Astrocyte of the cerebellum (primary cell): Measurements from ENCODE around the gene SORCS3.

Experiments
- DNase-seq: peaks from one replicate; pipeline ENCODE4 v3.0.0-alpha.2; 2011; ENCODE audit warnings: low read depth
- H3K4me3 ChIP-seq: 2 replicates; pipeline ENCODE4 v1.5.1; 2011; ENCODE audit warnings: mild to moderate bottlenecking, low read depth, low read length, moderate library complexity
- in situ Hi-C: cut with HindIII; loops from 2 replicates; pipeline ENCODE4 v1.10.0; 2017; ENCODE audit warnings: low sequenced_read_pairs
- TF ChIP-seq, protein P1 (sequence below): IDR thresholded peaks from 2 replicates; pipeline ENCODE4 v1.5.1; 2012; ENCODE audit warnings: low read length, low read depth, moderate library complexity, mild to moderate bottlenecking; ENCODE audit errors: missing control alignments

The SORCS3 gene

DNA sequence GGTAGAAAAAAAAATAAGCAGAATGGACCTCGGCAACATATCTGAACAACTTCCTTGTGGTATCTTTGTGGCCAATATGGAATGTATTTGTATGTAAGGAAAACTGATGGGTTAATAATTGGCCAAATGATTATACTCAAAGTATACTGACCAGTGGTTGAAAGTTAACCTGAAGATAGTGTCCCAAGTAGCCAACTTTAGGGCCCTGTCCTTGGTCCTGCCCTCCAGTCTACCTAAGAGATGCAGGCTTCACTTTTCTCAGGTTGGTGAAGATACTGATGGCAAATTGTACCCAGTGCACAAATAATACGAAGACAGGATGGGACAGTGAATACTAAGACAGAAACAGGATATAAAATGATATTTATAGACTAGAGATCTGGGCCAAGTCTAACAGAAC lies 109.2 kb downstream of the SORCS3 start:
- in situ Hi-C loops = no loop called here
- no peak overlapping the region for H3K4me3 ChIP-seq
- TF ChIP-seq, protein P1, sequence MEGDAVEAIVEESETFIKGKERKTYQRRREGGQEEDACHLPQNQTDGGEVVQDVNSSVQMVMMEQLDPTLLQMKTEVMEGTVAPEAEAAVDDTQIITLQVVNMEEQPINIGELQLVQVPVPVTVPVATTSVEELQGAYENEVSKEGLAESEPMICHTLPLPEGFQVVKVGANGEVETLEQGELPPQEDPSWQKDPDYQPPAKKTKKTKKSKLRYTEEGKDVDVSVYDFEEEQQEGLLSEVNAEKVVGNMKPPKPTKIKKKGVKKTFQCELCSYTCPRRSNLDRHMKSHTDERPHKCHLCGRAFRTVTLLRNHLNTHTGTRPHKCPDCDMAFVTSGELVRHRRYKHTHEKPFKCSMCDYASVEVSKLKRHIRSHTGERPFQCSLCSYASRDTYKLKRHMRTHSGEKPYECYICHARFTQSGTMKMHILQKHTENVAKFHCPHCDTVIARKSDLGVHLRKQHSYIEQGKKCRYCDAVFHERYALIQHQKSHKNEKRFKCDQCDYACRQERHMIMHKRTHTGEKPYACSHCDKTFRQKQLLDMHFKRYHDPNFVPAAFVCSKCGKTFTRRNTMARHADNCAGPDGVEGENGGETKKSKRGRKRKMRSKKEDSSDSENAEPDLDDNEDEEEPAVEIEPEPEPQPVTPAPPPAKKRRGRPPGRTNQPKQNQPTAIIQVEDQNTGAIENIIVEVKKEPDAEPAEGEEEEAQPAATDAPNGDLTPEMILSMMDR = no peak
- no peak for DNase-seq

DNA sequence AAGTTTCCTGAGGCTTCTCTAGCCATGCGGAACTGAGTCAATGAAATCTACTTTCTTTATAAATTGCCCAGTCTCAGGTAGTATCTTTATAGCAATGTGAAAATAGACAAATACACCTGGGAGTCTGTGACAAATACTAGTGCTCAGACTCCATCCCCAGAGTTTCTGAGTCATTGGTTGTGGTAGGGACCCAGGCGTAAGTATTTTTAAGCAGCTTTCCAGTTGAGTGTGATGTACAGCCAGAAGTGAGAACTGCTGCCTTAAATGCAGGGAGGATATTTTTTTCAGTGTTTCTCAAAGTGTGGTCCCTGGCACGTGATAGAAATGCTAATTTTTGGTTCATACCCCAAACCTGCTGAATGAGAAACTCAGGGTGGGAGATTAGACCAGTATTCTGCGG lies 121.7 kb downstream of the SORCS3 start:
- in situ Hi-C loops = no loop called here
- no peak for DNase-seq
- TF ChIP-seq, protein P1 = no peak
- no peak overlapping the region for H3K4me3 ChIP-seq

DNA sequence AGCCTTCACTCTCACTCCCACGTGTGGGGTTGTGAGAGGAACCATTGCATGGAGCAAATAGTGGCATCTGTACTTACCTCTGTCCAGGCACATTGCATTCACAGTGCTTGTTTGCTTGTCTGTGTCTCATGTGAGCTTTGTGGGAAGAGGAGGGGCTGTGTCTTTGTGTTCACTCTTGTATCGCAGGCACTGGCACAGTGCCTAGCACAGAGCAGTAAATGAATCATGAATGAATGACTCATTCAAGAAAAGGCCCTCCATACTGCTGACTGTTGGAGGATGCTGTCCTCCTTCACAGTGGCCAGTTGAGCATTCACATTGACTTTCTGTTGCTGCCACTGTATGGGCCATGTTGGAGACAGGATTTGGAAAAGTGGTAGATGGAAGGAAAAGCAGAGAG lies 125.3 kb downstream of the SORCS3 start:
- H3K4me3 ChIP-seq = no peak overlapping the region
- peak; percentile 15 for DNase-seq
- TF ChIP-seq, protein P1 = no peak
- in situ Hi-C loops = no loop called here

DNA sequence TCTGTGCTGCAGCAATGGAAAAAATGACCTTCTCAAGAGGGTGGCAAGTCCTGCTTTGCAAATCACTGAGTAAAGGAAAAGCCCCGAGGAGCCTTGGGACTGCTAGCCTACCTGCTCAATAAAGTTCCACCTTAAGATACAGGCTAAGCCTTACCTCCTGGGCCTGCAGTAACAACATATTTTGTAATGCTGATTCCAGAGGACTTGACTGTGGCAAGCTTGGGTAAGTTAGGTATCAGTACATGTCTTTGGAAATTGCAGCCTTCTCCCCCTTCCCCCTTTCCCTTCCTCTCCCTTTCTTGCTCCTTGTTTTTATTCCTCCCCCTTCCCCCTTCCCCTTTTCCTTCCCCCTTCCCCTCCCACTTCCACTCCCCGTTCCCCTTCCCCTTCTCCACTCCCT lies 126.2 kb downstream of the SORCS3 start:
- TF ChIP-seq, protein P1 = no peak
- DNase-seq = no peak
- in situ Hi-C loops = no loop called here
- H3K4me3 ChIP-seq = no peak overlapping the region

DNA sequence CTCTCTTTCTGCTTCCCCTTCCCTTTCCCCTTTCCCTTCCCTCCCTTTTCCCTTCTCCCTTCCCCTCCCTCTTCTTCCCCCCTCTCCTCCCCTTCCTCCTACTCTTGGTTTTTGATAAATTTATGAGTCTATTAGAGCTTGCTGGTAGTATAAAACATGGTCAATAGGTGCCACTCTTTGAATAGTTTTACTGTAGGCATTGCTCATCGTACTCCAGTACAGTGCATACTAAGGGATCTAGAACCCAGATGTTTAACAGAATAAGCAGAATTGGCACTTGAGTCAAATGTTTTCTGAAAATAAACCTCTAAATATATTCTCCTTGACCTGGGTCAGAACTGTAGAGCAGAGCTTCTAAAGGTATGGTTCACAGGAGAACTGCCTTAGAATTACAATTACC lies 126.7 kb downstream of the SORCS3 start:
- TF ChIP-seq, protein P1 = no peak
- no peak for DNase-seq
- in situ Hi-C loops = no loop called here
- no peak overlapping the region for H3K4me3 ChIP-seq

DNA sequence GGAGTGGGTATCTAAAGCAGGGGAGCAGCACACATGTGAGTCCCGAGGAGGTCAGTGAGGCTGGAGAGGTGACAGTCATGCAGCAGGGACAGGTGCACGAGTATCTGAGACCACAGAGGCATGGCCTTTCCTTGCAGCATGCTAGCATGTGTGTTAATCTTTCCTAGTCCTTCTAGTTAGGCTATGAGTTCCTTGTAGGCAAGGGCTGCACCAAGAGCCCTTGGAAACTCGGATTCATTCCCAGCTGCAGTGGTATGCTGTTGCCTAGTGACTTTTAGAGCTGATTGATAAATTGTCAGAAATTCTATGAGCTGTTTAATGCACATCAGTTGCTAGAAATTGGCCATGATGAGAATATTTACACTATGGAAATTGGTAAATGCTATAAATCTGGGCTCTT lies 132.0 kb downstream of the SORCS3 start:
- in situ Hi-C loops = no loop called here
- H3K4me3 ChIP-seq = no peak overlapping the region
- TF ChIP-seq, protein P1 = no peak
- no peak for DNase-seq

DNA sequence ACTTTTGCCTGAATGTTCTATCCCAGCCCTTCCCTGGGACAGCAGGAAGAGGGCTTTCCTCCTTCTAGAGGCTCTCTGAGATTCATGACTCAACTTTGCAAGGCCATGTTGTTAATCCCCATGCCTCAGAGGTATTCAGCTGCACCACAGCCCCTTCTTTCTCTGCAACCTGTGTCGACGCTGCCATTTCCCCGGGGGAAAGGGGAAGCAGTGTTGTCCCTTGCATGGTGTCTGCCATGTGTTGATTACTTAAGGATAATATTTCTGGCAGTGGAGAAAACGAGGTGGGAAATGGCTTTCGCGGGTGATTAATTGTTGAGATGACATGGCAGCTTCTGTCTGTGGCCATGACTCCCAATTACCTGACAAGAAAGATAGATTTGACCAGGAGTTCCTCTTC lies 133.1 kb downstream of the SORCS3 start:
- TF ChIP-seq, protein P1 = no peak
- in situ Hi-C loops = no loop called here
- DNase-seq = no peak
- H3K4me3 ChIP-seq = no peak overlapping the region
